ENCODE results near the gene NAV2.

Gene NAV2

DNA sequence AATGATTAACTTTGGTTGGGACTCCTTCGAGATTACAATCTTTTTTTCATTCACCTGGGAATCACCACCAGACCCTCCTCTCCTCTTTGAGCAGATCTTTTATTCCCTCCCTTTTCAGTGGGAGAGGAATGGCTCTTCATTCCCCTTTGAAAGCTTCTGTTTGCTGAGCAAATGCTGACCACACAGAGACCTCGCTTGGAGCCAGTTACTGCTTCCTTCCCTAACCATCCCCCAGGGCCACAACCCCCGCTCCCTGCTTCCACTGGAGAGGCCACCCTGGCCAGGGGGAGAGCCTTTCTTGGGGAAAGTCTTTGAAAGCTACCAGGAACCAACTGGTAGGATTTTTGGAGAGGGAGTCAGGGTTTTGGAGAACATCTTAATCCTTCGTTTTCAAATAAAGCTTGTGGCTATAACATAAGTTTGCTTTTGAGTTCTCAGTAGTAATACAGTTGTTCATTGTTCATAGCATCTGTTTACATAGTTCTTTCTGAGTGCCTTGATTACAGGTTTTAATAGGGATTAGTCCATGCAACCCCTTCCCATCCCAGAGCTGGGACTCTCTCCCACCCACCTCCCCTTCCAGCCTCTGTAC lies 309.2 kb downstream of the NAV2 start:
- DNase-seq (ENCODE audit: low read depth), result no peak

DNA sequence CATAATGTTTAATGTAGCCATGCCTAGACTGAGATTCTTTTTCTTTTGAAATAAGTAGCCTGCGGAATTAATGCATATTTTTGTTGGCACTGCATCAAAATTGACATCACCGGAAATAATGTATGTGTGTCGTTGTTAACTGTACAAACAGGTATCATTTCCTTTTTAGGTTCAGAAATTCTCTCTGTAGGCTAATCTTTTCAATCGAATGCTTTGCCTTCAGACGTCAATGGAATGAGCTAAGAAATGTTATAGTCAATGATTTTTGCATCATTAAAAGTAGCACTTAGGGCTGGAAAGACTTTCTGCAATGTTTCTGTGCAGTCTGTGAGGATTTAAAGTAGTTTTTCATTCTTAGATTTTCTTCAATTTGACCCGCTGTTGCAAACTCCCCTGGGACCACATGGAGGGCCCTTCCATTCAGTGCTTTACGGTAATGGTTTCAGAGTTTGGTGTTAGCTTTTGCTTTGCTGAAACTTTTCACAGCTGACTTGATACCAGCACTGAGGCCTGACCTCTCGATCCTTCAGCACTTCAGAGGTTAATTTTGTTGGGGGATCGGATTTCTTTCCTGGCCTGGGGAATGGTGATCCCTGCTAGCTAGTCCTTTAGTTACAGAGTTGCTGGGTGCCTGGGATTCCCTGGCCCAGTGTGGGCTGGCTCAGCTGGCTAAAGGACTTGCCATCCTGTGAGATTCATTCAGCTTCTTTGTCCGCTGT lies 309.9 kb downstream of the NAV2 start:
- no peak for DNase-seq (ENCODE audit: low read depth)

DNA sequence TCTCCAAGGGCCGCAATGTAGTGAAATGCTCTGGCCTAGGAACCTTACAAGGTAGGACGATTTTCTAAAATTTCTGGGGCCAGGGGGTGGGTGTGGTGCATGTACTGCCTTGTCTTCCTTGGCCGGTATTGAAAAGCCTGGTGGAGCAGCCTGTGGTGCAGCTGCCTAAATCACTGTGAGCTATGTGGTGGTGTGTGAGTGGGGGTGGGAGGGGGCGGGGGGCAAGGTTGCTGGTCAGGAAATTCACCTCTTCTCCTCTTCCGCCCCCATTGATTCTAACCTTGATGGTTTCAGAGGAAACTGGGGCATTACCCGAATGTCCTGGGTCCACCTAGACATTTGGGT lies 310.4 kb downstream of the NAV2 start:
- DNase-seq (ENCODE audit: low read depth), result no peak

DNA sequence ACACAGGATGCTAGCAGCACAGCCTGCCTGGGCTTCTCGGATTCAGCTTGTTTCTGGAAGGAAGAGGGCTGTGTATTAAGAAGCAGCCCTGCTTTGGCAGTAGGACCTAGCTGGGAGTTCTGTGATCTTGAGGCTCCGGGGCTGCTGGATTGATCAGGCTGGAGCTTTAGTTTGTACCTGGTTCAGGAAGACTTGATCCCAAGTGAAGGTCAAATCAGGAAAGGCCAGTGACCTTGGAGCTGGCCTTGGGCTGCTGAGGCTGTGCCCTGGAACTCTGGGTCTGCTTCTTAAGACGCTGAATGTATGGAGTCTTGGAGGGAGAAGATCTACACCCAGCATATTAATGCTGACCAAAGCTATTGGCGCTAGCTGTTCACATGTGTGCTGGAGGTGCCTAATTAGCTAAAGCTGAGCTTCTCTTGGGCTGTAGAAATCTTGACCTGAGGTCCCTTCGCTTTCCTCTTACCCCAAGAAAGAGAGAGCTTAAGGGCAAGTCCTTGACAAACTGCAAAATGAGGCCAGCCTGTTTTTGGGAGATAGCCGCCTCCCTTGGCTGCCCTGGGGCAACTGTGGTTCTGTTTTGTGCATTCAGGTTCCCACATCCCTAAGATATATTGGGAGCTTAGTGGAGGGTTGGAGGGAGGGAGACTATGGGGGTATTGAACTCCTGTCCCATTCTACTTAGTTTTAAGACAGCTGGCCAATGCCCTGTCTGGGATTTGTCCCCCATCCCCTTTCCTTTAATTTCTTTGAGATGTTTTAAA lies 311.7 kb downstream of the NAV2 start:
- no peak for DNase-seq (ENCODE audit: low read depth)

DNA sequence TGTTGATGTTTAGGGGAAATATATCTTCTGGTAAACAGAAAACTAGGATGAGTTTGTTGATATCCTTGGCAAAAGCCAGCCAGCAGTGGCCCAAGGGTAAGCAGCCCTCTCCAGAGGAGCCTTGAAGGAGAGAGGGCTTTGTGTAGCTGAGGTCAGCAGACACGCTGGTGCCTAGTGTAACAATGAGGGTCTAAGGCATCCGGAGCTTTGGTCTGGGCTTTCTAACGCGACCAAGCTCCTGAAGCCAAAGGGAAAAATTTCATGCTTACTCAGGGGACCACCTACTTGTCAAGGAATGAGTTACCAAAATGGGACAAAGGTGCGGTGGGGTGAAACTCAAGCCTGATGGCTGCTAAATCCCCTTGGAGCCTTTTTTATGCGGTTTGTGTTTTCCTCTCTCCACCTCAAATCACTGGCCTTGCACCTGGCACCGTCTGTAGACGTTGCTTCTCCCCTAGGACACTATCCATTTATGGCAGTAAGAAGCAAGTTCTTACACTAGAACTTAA lies 312.7 kb downstream of the NAV2 start:
- no peak for DNase-seq (ENCODE audit: low read depth)

DNA sequence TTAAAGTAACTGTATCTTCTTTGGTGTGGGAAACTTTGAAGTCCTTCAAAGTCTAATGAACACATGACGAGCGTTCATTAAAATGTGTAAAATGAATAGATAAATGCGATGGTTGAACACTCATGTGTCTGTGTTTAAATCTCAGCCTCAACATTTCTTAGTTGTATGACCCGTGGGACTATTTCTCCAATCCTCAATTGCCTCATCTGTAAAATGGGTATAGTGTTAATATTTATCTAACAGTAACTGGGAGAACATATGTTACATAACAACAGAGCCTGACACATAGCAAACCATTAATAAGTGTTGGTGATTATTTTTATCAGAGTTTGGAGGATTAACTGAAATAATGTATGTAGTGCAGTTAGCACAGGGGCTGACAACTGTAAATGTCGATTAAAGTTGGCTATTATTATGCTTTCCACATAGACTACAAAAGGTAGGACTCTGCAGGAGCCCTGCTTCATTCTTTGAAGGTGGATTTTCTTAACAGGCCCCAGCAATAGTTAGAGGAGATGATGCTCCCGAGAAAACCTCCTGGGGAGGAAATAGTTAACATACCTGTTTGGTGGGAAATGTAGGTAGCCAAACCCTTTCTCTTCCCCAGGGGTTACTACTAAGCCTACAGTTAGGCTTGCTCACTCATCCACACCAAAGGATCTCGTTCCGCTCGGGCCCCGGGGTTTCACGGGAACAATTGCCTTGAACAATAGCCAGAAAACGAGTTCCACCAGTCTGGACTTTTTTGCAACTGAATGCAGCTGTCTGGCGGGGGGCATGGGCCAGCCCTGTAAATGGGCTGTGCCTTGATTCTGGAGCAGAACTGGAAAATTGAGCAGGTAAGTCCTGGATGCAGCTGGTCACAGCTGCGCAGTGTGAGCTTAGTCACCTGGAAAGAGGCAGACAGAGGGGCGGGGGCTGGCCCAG lies 314.3 kb downstream of the NAV2 start:
- DNase-seq (ENCODE audit: low read depth), result no peak

DNA sequence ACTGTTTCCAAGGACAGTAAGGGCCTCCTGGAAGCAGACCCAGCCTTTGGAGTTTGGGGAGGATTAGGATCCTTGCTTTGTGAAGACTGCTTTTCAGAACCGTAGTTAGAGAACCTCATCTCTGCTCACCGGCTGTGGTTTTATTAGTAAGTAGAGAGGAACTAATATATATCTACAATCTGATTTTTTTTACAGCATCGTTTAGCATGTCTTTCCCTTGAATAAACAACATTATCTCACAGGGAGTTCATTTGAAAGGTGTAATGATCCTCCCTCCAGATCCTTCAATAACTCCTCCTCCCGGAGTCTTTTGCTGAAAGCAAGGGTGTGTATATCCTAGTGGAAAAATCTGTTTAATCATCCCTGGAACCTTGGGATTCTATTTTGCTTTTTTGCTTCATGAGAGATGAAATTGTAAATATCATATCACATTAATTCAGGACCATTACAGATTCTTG lies 314.9 kb downstream of the NAV2 start:
- DNase-seq (ENCODE audit: low read depth), result no peak

DNA sequence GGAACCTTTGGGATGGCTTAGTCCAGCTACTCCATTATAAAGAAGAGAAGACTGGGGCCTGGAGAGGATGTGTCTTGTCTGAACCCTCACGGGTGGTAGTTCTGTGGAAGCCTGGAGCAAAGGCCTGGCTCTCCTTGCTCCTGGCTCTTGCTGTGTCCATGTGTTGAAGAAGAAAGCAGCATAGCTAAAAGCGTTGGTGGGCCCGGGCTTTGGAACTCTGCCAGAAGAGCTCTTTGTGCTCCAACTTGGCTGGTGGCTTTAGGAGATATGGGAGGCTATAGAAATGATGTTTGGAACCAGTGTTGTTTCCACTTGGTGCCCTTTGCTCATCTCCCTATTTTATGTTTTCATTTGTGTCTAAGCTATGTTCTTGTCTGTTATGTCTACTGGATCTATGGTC lies 316.6 kb downstream of the NAV2 start:
- DNase-seq (ENCODE audit: low read depth), result no peak

DNA sequence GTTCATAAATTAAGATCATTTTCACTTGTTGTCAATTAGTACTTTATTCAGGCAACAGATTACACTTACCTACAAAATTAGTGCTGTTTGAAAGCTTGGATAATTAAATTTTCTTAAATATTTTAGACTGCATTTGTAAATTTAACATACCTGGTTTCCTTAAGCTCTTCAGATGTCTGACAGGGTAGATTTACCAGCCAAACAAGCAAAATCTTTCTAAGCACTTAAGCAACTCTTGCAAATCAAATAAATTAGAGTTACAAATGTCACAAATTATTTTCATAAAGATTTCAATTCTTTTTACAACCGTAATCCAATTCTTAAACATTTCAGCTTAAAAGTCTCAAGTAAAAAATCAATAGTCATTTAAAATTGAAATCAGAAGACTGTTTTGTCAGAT lies 317.8 kb downstream of the NAV2 start:
- DNase-seq (ENCODE audit: low read depth), result no peak

DNA sequence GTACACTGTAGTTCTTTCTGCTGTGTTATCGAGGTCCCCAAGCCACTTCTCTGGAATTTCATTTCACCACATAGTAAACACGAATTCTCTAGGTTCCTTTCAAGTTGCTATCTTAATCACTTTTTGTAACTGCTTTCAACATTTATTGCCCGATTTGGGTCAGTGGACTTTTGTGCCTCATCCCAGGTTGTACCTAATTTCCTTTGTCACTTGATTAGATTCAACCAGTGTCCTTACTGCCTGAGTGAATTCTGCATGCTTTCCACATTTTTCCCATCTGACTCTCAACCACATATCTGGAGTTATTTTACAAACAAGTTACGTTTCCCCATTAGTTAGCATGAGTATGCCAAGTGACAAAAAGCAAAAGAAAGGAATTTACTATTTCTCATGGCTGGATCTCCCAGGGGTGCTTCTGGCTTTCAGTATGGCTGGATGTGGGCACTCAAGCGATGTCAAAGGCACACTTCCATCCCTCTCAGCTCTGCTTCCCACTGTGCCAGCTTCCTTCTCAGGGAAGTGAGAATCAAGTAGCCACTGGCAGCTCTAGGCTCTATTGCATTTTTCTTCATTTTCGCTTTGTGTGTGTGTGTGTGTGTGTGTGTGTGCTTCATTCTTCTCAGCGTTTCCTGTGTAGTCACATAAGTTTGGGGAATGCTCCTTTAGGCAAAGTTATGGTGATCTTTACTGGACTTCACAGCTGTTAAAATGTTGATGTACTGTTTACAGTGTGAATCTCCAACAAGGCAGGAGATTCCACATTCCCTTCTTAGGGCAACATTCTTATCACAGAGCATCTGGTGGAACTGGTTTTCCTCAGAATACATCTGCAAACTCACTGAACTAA lies 318.7 kb downstream of the NAV2 start:
- no peak for DNase-seq (ENCODE audit: low read depth)

DNA sequence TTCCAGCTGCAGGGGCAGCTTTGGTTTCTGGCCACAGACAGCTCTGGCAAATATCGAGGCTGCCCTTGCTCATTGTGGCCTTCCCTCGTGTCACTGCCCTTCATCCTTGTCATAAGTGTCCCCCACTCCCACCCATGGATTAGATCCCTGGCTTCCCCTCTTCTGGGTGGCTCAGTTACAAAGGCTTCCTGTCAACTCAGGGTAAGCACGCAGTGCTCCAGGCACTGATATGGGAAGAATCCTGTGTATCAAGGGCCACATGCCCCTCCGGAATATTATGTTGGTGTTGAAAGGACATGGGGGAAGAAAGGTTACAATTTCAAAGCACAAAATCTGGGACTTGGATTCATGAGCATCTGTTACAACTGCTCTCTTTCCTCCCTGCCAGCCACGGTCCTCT lies 319.5 kb downstream of the NAV2 start:
- no peak for DNase-seq (ENCODE audit: low read depth)

DNA sequence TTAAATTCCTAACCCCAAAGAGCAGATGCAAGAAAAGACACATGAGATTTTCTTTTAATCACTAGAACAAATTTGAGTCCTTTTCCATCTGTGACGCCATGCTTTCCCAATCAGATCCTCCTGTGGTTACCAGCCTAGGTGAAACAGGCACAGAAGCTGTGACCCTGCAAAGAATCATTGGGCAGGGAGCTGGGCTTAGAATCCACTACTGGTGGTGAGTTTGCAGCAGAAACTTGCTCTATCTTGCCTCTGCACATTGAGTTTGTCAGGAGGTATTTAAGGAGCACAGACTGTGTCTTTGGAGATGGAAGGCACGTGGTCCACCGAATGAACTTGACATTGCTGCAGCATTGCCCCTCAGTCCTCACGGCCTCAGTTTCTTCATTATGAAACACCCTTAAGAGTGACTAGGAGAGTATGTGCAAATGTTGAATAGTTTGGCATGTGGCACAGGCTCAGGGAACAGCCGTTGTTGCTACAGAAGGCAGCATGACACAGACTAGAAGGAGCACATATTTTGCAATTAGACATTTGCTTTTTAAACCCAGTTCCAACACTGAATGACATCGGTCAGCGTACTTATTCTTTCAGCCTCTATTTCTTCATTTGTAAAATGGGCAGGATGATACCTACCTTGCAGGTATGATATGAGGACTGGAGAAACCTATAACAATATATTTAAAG lies 320.1 kb downstream of the NAV2 start:
- no peak for DNase-seq (ENCODE audit: low read depth)

DNA sequence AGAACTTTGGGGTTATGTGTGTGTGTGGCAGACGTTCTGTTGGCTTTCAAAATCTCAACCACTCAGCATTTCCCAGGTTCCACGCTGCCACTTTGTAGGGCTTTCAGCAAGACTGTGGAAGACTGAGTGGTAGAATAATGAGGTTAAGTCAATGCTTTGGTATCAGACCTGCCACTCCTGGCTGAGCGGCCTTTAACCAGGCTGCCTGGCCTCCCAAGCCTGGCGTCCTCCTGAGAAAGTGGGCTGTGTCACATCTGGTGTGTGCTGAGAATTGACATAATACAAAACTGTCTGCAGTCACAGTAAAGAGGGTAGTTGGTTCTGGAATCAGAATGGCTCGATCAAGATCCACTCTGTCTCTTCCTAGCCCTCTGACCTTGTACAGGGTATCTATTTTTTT lies 321.2 kb downstream of the NAV2 start:
- DNase-seq (ENCODE audit: low read depth), result no peak

DNA sequence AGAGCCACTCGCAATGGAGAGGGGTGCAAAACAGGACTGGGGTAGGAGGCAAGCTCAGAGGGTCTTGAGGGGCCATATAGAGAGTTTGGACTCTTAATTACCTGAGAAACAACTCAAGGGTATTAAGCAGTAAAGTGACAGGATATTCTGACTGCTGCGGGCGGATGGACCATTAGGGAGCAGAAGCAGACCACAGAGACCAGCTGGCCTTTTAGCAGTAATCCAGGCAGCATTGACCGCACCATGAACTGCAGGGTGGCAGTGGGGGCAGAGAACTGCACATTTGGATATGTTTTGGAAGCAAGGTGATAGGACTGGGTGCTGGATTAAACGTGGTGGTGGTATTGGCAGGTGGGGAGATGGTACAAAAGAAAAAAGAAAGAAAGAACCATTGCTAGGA lies 322.3 kb downstream of the NAV2 start:
- no peak for DNase-seq (ENCODE audit: low read depth)

DNA sequence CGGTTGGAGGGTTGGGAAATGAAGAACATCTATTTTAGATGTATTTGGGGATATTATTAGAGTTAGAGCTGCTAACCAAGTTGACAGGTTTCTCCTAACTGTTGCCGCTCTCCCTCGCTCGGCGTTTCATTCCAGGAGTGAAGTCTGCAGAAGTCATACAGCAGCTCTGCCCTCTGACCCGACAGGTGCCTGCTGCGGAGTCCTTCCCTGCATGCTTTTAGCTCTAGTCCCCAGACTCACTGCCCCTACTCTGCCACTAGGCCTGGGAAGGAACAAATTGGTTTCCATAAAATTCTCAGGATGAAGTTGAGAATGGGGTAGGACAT lies 322.7 kb downstream of the NAV2 start:
- no peak for DNase-seq (ENCODE audit: low read depth)

DNA sequence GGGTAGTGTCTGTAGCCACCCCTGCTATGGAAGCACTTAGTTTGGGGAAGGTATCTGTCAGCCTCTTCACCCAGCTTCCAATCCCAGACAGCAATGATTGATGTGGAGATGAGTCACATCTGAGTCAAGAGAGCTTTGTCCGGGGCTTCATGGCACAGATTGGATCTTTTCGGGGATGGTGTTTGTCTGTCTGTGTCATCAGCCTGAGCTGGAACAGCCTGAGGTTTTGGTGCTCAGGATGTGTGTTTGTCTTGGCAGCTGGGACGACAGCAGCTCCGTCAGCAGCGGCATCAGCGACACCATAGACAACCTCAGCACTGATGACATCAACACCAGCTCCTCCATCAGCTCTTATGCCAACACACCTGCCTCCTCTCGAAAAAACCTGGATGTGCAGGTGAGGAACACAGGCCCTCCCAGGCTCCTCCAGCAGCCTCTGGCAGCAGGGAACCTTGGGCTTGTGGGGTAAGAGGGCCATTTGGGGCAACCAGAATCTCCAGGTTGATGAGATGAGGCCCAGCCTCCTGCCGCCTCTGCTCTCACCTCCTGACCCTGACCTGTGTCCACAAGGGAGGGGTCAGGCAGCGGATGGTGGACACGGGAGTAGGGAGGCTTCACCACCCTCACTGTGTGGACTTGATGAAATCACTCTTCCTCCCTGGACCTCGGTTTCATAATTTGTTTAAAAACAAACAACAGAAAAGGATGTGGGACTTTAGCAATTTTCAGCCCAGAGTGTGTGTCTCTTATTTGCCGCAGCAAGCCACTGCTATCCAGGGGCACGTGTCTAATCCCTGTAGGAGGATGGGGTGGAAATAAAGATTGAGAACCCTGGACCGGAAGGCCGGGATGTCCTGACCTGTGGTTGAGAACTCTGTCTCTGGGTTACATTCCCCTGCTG lies 323.3 kb downstream of the NAV2 start:
- no peak for DNase-seq (ENCODE audit: low read depth)

DNA sequence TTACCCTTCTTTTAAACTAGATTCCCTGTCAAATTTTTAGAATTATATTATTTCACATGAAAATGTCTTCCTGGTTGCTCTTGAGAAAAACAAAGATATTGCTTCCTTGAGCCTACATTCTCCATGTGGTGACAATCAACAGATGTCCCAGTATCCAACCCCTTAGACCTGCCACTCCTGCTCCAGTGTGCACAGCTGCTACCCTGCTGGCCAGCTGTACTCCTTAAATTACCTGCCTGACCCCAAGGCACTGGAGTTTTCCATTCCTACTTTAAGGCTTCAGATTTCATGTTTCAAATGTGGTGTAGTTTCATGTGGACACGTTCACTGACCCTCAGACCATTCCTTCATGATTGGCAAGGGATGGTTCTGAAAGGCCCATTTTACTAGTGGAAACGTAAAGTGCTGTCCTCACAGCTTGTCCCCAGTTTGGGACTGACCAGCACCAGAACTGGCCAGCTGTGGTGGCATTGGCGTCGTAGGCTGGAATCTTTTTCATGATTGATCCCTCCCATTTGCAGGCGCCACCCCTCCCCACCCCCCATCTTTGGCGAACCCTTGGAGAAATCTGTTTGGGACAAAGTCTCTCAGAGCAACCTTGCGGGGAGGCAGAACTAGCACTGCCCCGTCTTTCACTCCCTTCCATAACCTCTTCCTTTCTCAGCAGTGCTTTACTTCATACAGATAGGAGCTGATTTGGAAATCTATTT lies 324.1 kb downstream of the NAV2 start:
- DNase-seq (ENCODE audit: low read depth), result no peak

DNA sequence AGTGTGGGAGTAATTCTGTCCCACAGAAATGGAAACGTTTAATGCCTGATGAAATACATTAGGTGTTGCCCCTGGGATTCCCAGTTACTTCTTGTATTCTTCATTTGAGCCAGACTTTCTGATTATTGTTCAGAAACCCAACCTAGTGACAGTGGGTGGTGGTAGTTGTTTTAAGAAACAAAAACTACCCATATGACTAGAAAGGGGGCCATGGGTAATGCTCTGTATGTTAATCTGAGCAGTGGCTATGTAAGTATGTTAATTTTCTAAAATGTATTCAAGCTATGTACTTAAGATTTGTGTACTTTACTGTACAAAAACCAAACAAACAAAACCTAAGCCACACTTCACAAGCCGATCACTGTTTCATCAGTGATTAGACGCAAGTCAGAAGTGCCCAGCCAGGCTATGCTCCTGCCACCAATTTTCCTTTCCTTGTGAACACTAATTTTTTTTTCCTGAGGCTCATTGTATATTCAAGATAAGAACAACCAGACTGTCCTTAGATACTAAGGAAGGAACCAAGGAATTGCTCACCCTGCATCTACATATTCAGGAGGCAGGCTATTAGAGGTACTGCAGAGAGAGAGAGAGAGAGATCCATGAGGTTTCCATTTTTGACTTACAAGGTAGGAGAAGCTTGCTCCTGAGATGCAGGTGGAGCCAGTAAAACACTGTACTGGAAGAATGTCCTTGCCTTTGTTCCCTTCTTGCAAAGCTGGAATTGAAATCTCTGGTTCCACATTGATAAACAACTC lies 324.9 kb downstream of the NAV2 start:
- DNase-seq (ENCODE audit: low read depth), result no peak

Measured in CMK (cell line).